T-helper 22 cell (primary cell): ENCODE measurements around the gene TOMM20.
"Not testable (repeated sequence)": the region's sequence is repeated elsewhere in the genome, so short reads cannot be mapped to it uniquely, and the experiment has no call there.

ENCODE experiments used
- DNase-seq: peaks from one replicate; pipeline ENCODE4 v3.0.0-alpha.2; 2020; ENCODE audit warnings: low read depth

Gene TOMM20

DNA sequence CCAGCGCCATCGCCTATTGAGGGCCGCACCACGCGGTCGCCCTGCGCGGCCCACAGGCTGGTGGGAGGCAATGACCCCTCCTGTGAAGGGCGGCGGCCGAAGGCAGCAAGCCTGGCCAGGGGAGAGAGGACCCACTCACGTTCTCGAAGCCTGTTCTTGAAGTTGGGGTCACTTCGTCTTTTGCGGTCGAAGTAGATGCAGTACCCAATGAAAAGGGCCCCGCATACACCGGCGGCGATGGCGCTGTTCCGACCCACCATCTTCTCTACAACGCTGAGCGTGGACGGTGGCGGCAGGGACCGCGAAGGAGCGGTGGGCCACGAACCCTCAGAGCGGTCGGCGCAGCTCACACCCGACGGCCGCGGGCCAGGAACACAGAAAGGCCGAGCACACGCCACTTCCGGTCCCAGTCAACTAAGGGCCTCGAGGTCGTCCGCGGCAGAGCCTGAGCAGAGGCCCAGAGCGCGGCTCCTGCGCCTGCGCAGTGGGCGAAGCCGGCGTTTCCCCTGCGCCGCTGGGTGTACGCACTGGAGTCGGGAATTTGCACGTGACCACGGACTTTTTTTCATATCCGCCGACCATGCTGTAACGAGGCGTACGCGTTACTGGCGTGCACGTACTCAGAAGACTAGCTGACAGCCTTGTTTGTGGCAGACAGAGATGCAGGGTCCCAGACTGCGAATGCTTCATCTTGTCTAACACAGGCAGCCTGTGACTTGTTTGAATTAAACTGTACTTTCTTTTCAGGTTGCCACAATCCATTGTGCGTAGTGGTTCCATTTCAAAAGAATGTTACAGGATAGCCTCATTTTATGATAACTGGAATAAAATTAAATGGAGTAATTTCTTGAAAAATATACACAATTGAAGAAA, at the start of gene TOMM20:
TSS of gene TOMM20 (minus strand) at position 382 of the 873 bp plus-strand sequence. CDS start at position 260, 122 bp downstream.
- DNase-seq = peak; percentile 92

DNA sequence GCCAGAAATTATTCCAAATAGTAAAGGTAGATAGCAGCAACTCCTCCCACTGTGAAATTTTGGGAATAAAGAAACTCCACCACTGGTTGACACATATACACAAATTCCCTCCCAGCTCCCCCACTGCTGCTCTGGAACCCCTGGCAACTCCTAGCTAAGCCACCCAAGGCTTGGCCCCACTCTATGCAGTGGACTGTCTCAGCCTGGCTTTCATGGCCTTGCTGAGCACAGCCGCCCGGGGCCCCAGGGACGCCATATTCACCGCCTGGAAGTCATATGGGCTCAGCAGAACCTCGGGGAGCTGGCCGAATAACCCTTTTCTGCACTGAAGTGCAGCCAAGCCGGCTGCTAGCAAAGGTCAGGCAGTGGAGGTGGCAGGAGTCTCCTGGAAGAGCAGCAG, 47.8 kb upstream of the TOMM20 start:
- DNase-seq = no peak

DNA sequence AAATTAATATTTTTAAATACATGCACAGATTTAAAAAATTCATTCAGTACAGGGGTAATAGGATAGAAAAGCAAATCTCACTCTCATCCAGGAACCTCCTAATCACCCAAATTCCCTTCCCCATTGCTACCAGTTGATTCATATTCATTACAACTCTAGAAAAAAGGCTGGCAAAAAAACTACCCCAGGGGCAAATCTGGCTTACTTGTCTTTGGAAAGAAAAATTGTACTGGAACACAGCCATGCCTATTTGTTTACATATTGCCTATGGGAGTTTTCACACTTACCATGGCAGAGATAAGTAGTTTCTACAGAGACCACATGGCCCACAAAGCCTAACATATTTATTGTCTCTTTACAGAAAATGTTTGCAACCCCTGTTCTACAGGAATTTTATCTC, 41.3 kb upstream of the TOMM20 start:
- no peak for DNase-seq

DNA sequence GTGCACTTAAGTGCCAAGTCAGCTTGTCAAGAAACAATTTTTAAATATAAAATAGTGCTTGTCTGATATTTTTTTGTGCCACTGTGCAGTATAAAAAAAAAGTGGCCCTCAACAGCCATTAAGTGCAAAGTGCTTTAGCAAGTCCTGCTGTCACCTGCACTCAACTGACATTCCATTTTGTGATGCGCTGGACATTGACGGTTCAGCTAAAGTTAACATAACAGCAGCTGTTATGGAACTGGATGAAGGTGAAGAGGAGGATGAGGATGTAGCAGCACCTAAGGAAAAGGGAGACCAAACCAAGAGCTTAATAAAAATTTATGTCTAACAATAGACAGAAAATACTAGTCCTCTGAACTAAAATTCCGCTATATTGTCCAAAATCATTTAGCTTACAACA, 39.7 kb upstream of the TOMM20 start:
- no peak for DNase-seq

DNA sequence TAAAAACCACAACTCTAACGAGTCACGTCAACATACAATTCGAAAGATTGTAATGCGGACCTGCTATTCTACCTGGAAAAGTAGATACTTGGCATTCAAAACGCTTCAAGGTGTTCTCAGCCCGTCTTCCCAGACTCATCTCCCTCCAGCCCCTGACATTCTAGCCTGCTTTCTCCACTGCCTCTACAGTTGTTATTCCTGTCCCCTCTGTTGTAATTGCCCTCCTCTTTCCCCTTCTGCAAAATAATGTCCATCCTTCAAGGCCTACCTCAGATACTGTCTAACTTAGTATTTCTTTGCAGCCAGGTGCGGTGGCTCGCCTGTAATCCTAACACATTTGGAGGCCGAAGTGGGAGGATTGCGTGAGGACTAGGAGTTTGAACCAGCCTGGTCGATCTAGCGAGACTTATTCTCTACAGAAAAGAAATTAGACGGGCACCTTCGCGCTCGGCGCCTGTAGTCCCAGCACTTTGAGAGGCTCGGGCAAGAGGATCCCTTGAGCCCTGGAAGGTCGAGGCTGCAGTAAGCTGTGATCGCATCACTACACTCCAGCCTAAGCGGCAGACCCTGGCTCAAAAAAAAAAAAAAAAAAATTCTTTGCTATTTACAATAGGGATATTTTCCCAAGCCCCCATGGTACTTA, 33.2 kb upstream of the TOMM20 start:
- no peak for DNase-seq

DNA sequence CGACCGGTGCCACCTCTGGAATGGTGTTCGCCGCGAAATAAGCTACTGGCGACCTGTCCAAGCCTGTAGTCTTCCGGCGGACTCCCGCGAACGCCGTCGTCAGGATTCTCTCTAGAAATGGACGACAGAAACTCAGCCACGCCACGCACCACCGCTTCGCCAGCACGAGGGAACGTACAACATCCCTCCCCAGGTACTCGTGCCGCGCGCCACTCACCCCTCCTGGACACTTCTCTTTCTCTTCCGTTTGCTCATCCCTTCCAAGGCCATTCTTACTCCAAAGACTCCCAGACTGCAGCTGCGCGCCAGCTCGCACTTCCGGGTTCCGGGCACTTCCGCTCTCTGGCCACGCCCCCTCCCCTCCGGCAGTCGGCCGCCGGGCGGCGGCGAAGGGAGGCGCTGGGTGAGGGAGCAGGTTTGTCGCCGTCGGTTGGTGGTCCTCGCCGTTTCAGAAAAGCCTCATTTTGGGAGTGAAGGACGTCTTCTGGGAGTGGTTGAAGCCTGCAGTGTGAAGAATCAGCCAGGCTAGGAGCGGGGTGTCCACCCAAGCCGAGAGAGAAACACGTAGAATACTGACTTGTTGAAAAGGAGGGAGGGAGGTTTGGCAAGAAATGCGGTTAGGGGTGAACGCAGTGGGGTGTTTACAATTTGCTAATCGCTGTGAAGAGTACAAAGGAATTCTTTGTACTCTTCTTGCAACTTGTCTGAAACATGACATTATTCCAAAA, 32.5 kb upstream of the TOMM20 start, which contains the start of gene RBM34:
TSS of gene RBM34 (minus strand) at position 294 of the 728 bp plus-strand sequence. CDS start at position 270, 24 bp downstream.
- DNase-seq = peak; percentile 86

DNA sequence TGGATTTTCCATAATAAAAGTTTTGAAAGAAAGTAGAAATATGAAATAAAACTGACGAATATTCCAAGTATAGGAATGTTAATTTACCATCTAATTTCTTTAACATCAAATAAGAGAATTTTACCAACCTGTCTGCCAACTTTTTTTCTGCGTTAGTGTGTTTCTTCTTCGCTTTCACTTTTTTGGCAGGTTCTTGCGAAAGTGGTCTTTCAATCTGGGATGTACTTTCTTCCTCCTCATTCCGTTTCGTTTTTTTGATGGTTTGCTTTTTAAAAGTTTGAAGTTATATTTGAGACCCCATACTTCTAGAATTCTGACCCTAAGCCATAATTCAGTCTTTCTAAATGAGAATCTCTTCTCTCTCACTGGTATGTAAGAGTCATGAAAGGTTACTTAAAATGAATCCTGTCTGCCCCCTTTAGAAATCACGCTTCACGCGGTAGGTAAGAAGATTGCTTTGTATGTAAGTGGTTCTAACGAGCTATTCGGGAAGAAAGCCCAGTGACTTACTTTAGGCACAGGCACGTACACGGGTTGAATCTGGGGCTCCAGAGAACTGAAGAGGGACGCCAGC, 31.8 kb upstream of the TOMM20 start:
- no peak for DNase-seq

DNA sequence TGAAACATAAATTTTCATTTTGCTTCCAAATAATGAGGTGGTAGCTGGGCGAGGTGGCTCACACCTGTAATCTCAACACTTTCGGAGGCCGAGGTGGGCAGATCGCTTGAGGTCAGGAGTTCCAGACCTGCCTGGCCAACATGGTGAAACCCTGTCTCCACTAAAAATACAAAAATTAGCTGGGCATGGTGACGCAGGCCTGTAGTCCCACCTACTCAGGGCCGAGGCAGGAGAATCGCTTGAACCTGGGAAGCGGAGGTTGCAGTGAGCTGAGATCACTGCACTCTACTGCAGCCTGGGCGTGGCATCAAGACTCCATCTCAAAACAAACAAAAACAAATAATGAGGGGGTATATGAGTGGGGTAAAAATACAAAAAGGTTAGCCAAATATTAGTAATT, 31.3 kb upstream of the TOMM20 start:
- not testable (repeated sequence) for DNase-seq

DNA sequence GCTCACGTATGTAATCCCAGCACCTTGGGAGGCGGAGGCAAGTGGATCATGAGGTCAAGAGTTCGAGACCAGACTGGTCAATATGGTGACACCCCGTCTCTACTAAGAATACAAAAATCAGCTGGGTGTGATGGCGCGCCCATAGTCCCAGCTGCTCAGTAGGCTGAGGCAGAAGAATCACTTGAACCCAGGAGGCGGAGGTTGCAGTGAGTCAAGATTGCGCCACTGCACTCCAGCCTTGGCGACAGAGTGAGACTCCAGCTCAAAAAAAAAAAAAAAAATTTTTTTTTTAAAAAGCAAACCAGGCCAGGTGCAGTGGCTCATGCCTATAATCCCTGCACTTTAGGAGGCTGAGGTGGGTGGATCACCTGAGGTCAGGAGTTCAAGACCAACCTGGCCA, 30.6 kb upstream of the TOMM20 start:
- DNase-seq = not testable (repeated sequence)

DNA sequence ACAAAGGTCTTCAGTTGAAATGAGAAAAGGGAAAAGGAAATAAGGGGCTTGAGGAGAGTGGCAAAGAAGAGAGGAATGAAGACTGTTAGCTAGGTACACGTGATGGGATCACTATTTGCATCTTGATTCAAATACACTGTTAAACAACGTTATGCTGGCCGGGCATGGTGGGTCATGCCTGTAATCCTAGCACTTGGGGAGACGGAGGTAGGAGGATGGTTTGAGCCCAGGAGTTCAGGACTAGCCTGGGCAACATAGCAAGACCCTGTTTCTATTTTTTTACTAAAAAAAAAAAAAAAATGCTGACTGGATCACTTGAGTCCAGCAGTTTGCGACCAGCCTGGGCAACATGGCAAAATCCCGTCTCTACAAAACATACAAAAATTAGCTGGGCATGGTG, 30.0 kb upstream of the TOMM20 start:
- no peak for DNase-seq

DNA sequence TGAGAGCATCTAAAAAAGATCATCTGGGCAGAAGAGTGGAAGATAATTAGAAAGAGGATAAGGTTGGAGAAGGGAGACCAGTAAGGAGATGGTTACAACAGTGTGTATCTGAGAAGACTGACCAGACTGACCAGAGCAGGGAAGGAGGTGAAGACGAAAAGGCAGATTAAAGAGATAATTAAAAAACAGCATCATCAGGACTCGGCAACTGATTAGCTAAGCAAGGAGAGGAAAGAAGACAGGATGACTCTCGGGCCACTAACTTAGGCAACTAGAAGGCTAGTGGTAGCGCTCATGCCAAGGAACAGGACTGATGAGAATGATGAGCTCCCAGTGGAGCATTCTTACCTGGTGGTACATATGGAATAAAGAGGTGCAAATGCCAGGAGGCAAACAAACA, 28.5 kb upstream of the TOMM20 start:
- no peak for DNase-seq

DNA sequence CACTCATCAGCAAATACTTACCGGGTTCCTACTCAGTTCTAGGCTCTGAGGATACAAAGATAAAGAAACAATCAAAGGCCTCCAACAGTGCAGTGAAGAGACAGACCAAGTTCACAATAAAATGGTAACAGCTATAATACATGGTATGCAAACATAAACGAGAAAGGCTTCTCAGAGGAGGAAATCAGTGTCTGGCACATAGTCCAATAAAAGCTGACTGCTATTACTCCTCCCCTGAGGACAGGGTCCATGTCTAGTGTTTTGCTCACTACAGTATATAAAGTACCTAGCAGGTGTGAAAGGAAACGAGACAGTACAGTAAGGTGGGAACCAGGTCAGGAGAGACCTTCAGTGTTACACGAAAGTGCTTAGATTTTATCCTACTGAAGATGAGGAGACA, 28.1 kb upstream of the TOMM20 start:
- DNase-seq = no peak

DNA sequence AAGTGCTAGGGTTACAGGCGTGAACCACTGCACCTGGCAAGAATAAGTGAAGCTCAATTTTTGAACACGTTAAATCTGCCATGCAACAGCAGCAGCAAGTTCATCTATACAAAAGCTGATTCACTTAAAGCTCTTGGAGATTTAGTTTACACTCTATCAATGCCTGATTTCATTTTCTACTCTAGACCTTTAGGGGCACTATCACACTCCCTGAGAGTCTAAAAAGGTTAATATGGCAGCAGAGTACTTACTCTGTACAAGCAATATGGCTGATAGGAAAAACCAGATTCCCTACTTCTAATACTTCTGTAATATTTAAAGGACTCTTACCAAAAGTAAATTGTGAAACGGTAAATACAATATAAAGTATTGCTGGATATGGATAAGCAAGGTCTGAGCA, 27.6 kb upstream of the TOMM20 start:
- no peak for DNase-seq

DNA sequence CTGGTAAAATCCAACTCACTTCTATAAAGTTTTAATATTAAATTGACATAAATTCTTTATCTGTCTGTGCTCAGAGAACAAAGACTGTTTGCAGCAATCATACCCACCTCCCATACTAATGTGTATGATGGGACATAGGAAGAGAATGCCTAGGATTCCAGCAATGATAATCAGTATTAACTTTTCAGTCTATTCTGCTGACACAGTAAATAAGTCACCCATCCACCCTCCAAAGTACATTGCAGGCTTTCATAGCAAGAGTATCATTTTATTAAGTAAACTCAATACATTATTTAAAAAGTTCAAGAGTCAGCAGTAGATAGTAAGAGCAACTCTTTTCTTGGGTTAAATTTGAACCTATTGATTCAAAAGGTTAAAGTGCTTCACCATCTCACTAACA, 23.6 kb upstream of the TOMM20 start:
- DNase-seq = no peak

DNA sequence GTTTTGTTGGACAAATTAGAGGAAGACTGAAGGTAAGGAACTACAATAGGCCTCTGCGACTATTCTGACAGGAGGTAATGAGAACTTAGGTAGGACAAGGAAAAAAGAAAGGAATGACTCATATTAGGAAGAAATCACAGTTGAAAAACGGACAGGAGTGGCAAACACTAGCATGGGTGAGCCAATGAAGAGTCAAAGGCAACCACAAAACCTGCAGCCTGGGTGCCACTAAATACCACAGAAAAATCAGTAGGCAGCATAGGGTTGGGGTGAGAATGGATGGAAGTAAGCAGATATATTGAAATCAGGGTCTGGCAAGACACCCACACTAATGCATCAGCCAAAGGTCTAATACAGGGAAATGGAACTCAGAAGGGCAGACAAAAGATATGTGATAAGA, 22.4 kb upstream of the TOMM20 start:
- DNase-seq = no peak

DNA sequence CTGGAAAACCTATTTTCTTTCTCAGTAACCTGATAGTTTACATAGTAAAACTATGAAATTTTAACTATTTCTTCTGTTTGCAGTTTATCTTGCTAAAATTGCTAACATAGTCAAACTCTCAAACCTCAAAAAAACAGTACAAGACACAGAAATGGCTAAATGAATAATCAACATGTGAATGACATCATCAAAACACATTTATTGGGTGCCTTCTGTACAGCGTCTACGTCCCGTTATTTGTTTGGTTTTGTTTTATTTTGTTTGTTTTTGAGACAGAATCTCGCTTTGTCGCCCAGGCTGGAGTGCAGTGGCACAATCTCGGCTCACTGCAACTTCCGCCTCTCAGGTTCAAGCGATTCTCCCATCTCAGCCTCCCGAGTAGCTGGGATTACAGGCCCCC, 21.2 kb upstream of the TOMM20 start:
- no peak for DNase-seq

DNA sequence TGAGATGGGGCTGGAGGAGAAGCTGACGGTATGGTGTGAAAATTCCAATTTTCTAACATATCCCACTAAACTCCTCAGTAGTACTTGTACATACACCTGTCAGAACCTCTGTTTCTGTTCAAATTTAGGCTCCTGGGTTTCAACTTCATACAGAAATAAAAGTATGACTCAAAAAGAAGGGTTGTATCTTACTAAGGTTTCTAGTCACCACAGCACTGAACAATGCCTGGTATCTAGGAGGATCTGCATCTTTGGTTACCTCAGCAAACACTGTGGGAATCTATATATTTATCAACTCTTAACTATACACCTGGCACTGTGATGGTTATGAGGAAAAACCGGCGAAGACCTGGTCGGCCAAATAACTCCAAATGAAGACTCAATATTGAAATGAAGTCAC, 18.6 kb upstream of the TOMM20 start:
- no peak for DNase-seq

DNA sequence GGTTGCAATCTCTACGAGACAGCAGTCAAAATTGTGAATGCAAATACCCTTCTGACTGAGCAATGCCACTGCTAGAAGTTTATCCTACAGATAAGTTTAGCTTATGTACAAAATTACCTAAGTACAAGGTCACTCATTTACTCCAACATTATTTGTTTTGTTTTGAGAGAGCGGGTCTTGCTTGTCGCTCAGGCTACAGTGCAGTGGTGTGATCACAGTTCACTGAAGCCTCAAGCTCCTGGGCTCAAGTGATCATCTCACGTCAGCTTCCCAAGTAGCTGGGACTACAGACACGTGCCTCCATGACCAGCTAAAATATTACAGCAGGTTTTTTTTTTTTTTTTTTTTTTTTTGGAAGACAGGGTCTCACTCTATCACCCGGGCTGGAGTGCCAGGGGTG, 17.0 kb upstream of the TOMM20 start:
- DNase-seq = no peak

DNA sequence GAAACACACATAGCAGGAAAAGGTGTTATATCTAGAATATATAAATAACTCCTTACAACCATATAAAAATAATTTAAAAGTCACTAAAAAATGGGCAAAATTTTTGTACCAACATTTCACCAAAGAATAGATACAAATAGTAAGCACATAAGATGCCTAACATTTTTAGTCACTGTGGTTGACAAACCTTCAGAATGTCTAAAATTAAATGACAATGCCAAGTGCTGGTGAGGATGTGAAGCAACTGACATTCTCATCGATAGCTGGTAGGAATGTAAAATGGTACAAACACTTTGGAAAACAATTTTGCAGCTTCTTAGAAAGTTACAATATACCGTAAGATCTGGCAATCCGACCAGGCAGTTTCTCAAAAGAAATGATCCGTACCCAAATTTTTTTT, 14.4 kb upstream of the TOMM20 start:
- DNase-seq = no peak

DNA sequence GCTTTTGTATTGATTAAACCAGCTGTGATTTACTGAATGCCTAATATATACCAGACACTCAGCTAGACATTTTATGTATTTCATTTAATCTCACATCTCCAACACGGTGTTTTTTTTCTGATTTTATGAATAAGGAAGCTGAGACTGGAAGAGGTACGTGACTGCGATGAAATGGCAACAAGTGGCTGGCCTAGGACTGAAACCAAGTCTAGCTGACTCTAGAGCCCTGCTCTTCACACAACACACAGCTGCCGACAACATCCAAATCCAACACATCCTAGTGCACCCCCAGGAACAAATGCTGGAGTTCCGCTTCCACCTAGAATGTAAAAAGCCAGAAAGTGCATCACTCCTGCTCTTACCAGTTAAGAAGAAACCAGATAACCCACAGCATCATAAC, 10.7 kb upstream of the TOMM20 start:
- no peak for DNase-seq

DNA sequence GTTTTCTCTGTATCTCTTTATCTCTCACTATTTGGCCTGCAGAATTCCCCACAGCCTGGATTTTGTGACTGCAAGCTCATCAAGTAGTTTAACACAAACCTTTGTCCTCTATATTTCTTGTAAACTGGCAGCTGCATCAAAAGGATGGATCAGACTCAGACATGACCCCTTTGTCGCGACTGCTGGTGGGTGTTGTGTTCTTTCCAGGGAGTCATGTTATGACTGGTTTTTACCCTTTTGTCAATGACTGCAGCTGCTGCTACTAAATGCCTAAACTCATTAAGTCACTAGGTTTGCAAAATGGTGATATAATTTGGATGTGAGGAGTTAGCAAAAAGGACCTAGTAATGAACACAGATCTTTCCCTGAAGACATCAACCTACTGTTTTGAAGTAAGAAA, 10.2 kb upstream of the TOMM20 start:
- no peak for DNase-seq

DNA sequence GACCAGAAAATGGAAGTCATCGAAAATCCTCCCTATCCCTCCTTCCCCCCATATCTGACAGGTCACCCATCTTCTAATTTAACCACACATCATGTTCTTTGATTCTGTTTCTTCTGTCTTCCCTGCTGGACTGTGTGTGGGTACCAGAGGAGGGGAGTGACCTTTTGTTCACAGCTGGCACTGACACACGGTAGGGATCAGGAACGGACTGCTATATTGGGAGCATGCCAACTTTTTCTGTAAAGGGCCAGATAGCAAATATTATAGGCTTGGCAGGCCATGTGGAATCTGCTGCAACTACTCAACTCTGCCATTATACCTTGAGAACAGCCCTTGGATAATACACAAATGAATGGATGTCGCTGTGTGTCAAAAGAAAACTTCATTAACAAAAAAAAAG, 7.5 kb upstream of the TOMM20 start:
- no peak for DNase-seq

DNA sequence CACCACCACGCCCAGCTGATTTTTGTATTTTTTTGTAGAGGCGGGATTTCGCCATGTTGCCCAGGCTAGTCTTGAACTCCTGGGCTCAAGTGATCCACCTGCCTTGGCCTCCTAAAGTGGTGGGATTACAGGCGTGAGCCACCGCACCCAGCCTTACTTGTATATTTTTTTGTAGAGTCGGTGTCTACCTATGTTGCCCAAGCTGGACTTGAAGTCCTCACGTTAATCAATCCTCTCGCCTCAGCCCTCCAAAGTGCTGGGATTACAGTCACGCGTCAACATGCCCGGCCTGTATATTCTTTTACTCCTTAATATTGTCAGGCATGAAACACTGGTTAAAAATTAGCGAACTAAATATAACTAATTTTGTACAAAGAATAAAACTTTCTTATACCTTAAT, 5.5 kb upstream of the TOMM20 start:
- DNase-seq = no peak
